ENCODE results near the gene RSPH6A.

Gene RSPH6A

DNA sequence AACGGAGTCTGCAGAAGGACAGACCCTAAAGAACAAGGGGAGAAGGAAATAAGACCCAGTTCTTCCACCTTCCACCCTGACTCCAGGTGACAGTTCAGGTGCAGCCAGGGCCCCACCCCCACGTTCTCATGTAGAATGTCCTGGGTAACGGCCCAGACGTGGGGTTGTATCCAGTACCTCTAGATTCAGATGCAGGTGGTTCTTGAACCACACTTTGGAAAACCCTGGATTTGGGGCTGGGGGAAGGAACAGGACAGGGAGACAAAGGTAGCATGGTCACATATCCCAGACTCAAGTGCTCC lies 35.0 kb downstream of the RSPH6A start:
- peaks cover 4% of the 10 kb centered on the region for H3K4me1 ChIP-seq (ENCODE audit: control insufficient read depth, low read depth, low read length)
- no peak overlapping the region for H3K23ac ChIP-seq (ENCODE audit: low read length)
- H4K5ac ChIP-seq (ENCODE audit: low read length): no peak overlapping the region
- no peak overlapping the region for H3K4me3 ChIP-seq (ENCODE audit: low read length)
- no peaks in the 10 kb centered on the region for H3K79me1 ChIP-seq (ENCODE audit: low read length)
- no peak overlapping the region for H2AK5ac ChIP-seq (ENCODE audit: low read length)
- no peak overlapping the region for H2BK5ac ChIP-seq (ENCODE audit: low read length)
- H3K79me2 ChIP-seq (ENCODE audit: control insufficient read depth, insufficient read depth, low read length): no peaks in the 10 kb centered on the region
- DNase-seq: no peak
- H2BK15ac ChIP-seq (replicated peaks; ENCODE audit: low read depth): no peak overlapping the region
- peak overlapping the region; percentile 63 for H3K9ac ChIP-seq (ENCODE audit: low read length)
- peak overlapping the region; percentile 59 for H3K56ac ChIP-seq (ENCODE audit: low read length)
- H3K4me2 ChIP-seq (ENCODE audit: low read length): no peak overlapping the region
- no peak overlapping the region for H3K18ac ChIP-seq (ENCODE audit: low read length)
- no peaks in the 10 kb centered on the region for H3K27me3 ChIP-seq (ENCODE audit: insufficient read depth, low read length, poor library complexity)
- no peak overlapping the region for H2BK120ac ChIP-seq (ENCODE audit: low read depth, low read length)
- H3K4ac ChIP-seq (ENCODE audit: low read depth, low read length): no peak overlapping the region
- H3K36me3 ChIP-seq (ENCODE audit: control insufficient read depth, insufficient read depth, low read length): no peaks in the 10 kb centered on the region
- no CpG with 5 or more reads among the region's 4 CpGs for WGBS (ENCODE audit: extremely low coverage, insufficient coverage, low lambda C conversion rate)
- H3K27ac ChIP-seq (ENCODE audit: low read depth, low read length): no peak overlapping the region
- no peak overlapping the region for H4K8ac ChIP-seq (ENCODE audit: low read depth, low read length)

DNA sequence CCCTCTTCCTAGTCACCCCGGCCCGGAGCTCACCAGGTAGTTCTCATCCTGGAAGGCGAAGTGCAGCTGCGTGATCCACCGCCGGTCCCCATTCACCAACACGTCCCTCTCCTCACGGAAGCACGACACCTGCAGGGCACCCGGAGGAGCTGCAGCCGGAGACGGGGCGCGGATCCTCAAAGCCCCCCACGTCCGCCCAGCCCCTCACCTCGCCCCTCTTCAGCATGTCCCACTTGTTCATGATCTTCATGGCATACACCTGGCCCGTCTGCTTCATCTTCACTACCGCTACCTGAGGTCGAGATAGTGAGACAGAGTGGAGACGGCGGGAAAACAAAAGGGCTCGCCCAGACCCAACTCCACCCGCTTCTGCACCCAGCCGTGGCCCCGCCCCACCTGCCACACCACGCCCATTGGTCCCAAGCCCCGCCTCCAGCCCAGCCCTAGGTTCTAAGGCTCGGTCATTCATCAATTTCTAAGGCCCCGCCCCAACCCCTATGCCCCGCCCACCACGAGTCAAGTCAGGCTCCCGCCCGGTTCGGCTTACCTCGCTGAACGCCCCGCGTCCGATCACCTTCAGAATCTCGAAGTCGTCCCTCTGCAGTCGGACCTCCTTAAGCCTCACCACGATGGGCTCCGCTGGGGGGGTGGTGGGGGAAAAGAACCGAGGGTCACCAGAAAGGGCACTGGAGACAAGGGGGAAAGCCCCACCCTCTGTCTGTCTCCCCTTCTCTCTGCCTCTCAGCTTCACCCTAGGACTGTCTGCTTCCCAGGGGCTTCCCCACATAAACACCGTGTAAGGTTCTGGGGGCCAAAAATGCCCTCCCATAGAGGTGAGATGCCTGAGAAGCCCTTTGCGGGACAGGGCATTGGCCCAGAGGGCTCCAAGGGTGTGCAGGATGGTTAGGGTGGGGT lies 35.6 kb downstream of the RSPH6A start:
- no peak overlapping the region for H3K4ac ChIP-seq (ENCODE audit: low read depth, low read length)
- no CpG with 5 or more reads among the region's 48 CpGs for WGBS (ENCODE audit: extremely low coverage, insufficient coverage, low lambda C conversion rate)

DNA sequence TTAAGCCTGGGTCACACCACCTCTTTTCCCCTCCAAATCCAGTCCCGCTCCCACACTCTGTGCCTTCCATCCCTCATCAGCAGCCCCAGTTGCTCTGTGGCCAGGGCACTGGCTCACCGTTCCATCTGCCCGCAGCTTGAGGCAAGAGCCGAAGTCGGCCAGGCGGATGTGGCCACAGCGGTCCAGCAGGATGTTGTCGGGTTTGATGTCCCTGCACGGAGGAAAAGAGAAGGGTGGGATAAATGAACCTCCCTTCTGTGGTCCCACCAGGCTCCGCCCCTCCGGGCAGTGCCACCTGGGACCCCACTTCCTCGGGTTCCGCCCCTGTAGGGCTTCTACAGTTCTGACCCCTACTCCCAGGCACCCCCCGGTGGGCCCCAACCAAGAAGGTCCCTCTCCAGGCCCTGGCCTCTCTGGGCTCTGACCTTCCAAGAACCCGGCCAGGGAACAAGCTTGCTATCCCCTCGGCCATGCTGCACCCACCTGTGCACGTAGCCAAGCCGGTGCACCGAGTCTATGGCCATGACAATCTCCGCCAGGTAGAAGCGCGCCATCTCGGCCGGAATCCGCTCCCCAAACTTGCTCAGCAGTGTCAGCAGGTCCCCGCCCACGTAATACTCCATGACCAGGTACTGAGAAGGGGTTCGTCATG lies 37.0 kb downstream of the RSPH6A start:
- Histone ChIP-seq H4K5ac (ENCODE audit: low read length) (no peak overlapping the region), H2BK15ac (replicated peaks; ENCODE audit: low read depth) (no peak overlapping the region), H3K9ac (ENCODE audit: low read length) (no peak overlapping the region), H3K4me1 (ENCODE audit: control insufficient read depth, low read depth, low read length) (peaks cover 4% of the 10 kb centered on the region), H2AK5ac (ENCODE audit: low read length) (no peak overlapping the region), H3K79me2 (ENCODE audit: control insufficient read depth, insufficient read depth, low read length) (no peaks in the 10 kb centered on the region), H3K36me3 (ENCODE audit: control insufficient read depth, insufficient read depth, low read length) (no peaks in the 10 kb centered on the region), H3K27me3 (ENCODE audit: insufficient read depth, low read length, poor library complexity) (no peaks in the 10 kb centered on the region), H3K4me2 (ENCODE audit: low read length) (no peak overlapping the region), H3K18ac (ENCODE audit: low read length) (no peak overlapping the region), H4K8ac (ENCODE audit: low read depth, low read length) (no peak overlapping the region), H3K79me1 (ENCODE audit: low read length) (no peaks in the 10 kb centered on the region), H3K23ac (ENCODE audit: low read length) (no peak overlapping the region), H3K4me3 (ENCODE audit: low read length) (no peak overlapping the region), H2BK120ac (ENCODE audit: low read depth, low read length) (no peak overlapping the region), H3K27ac (ENCODE audit: low read depth, low read length) (no peak overlapping the region), H2BK5ac (ENCODE audit: low read length) (no peak overlapping the region), H3K56ac (ENCODE audit: low read length) (no peak overlapping the region), H3K4ac (ENCODE audit: low read depth, low read length) (no peak overlapping the region)
- DNase-seq: no peak
- no CpG with 5 or more reads among the region's 28 CpGs for WGBS (ENCODE audit: extremely low coverage, insufficient coverage, low lambda C conversion rate)

More for the DNA sequence above, 35.6 kb downstream of the RSPH6A start:
- peak overlapping the region; percentile 59 for H3K56ac ChIP-seq (ENCODE audit: low read length)
- no peak overlapping the region for H4K8ac ChIP-seq (ENCODE audit: low read depth, low read length)
- no peak overlapping the region for H2AK5ac ChIP-seq (ENCODE audit: low read length)
- H2BK15ac ChIP-seq (replicated peaks; ENCODE audit: low read depth): no peak overlapping the region
- peak overlapping the region; percentile 63 for H3K9ac ChIP-seq (ENCODE audit: low read length)
- no peak overlapping the region for H3K23ac ChIP-seq (ENCODE audit: low read length)
- no peak overlapping the region for H3K27ac ChIP-seq (ENCODE audit: low read depth, low read length)
- H3K79me1 ChIP-seq (ENCODE audit: low read length): no peaks in the 10 kb centered on the region
- H3K4me1 ChIP-seq (ENCODE audit: control insufficient read depth, low read depth, low read length): peaks cover 4% of the 10 kb centered on the region
- H2BK5ac ChIP-seq (ENCODE audit: low read length): no peak overlapping the region
- H2BK120ac ChIP-seq (ENCODE audit: low read depth, low read length): no peak overlapping the region
- H3K4me3 ChIP-seq (ENCODE audit: low read length): no peak overlapping the region
- H3K36me3 ChIP-seq (ENCODE audit: control insufficient read depth, insufficient read depth, low read length): no peaks in the 10 kb centered on the region
- H3K4me2 ChIP-seq (ENCODE audit: low read length): peak overlapping the region; percentile 60
- DNase-seq: peak; percentile 95
- H3K18ac ChIP-seq (ENCODE audit: low read length): no peak overlapping the region
- H3K27me3 ChIP-seq (ENCODE audit: insufficient read depth, low read length, poor library complexity): no peaks in the 10 kb centered on the region
- H3K79me2 ChIP-seq (ENCODE audit: control insufficient read depth, insufficient read depth, low read length): no peaks in the 10 kb centered on the region
- no peak overlapping the region for H4K5ac ChIP-seq (ENCODE audit: low read length)

DNA sequence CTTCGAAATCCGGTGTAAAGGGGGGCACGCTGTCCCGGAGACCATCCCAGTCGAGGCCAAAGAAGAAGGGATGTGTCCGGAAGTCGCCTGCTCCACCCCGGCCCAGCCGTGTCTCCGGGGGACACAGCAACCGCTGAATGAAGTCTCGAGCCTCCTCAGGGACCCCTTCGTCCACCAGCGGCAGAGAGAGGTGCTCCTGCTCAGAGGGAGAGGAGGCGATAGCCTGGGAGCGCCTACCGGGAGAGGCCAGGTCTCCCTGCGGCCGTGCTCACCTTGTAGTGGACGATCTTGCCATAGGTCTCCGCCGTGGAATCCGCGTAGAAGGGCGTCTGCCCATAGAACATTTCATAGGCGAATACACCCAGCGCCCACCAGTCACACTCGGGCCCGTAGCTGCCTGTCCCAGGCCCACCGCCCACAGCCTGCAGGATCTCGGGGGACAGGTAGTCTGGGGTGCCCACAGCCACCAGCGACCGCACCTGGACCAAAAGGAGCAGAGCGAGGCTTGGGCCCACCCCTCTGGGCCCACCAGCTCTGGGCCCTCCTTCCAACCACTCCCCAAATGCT lies 37.6 kb downstream of the RSPH6A start:
- Histone ChIP-seq H2BK5ac (ENCODE audit: low read length) (no peak overlapping the region), H2BK15ac (replicated peaks; ENCODE audit: low read depth) (no peak overlapping the region), H3K4me1 (ENCODE audit: control insufficient read depth, low read depth, low read length) (peaks cover 4% of the 10 kb centered on the region), H3K79me2 (ENCODE audit: control insufficient read depth, insufficient read depth, low read length) (no peaks in the 10 kb centered on the region), H3K4me3 (ENCODE audit: low read length) (no peak overlapping the region), H4K8ac (ENCODE audit: low read depth, low read length) (no peak overlapping the region), H3K4me2 (ENCODE audit: low read length) (no peak overlapping the region), H4K5ac (ENCODE audit: low read length) (no peak overlapping the region), H3K4ac (ENCODE audit: low read depth, low read length) (no peak overlapping the region), H2AK5ac (ENCODE audit: low read length) (no peak overlapping the region), H3K79me1 (ENCODE audit: low read length) (no peaks in the 10 kb centered on the region), H3K9ac (ENCODE audit: low read length) (no peak overlapping the region), H3K18ac (ENCODE audit: low read length) (no peak overlapping the region), H3K36me3 (ENCODE audit: control insufficient read depth, insufficient read depth, low read length) (no peaks in the 10 kb centered on the region), H3K27ac (ENCODE audit: low read depth, low read length) (no peak overlapping the region), H3K23ac (ENCODE audit: low read length) (no peak overlapping the region), H3K56ac (ENCODE audit: low read length) (no peak overlapping the region), H3K27me3 (ENCODE audit: insufficient read depth, low read length, poor library complexity) (no peaks in the 10 kb centered on the region), H2BK120ac (ENCODE audit: low read depth, low read length) (no peak overlapping the region)
- WGBS (ENCODE audit: extremely low coverage, insufficient coverage, low lambda C conversion rate): no CpG with 5 or more reads among the region's 34 CpGs
- DNase-seq: no peak

DNA sequence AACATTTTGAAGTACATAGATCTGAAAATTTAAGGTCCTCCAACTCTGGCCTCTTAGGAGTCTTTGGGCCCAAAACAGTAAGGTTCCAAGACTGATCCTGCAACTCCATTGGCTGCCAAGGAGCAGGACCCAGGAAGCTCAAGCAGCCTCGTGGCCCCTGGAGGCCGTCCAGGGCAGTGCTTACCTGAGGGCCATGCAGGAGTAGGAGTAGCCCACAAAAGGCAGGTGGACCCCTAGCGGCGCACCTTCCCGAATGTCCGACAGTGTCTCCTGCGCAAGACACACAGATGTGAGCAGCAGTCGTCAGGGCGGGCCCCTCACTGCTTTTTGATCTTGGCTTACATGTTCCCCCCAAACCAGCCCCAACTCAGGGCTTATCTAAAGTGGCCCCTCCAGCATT lies 40.3 kb downstream of the RSPH6A start:
- WGBS (ENCODE audit: extremely low coverage, insufficient coverage, low lambda C conversion rate): no CpG with 5 or more reads among the region's 9 CpGs

More for the DNA sequence above, 40.3 kb downstream of the RSPH6A start:
- no peak overlapping the region for H4K5ac ChIP-seq (ENCODE audit: low read length)
- H3K9ac ChIP-seq (ENCODE audit: low read length): no peak overlapping the region
- no peak overlapping the region for H2BK15ac ChIP-seq (replicated peaks; ENCODE audit: low read depth)
- H3K4ac ChIP-seq (ENCODE audit: low read depth, low read length): no peak overlapping the region
- no peaks in the 10 kb centered on the region for H3K79me2 ChIP-seq (ENCODE audit: control insufficient read depth, insufficient read depth, low read length)
- no peaks in the 10 kb centered on the region for H3K79me1 ChIP-seq (ENCODE audit: low read length)
- H3K4me1 ChIP-seq (ENCODE audit: control insufficient read depth, low read depth, low read length): peaks cover 1% of the 10 kb centered on the region
- H3K4me3 ChIP-seq (ENCODE audit: low read length): no peak overlapping the region
- no peaks in the 10 kb centered on the region for H3K27me3 ChIP-seq (ENCODE audit: insufficient read depth, low read length, poor library complexity)
- DNase-seq: peak; percentile 83
- H3K18ac ChIP-seq (ENCODE audit: low read length): no peak overlapping the region
- no peak overlapping the region for H3K56ac ChIP-seq (ENCODE audit: low read length)
- no peak overlapping the region for H4K8ac ChIP-seq (ENCODE audit: low read depth, low read length)
- H2BK120ac ChIP-seq (ENCODE audit: low read depth, low read length): no peak overlapping the region
- no peaks in the 10 kb centered on the region for H3K36me3 ChIP-seq (ENCODE audit: control insufficient read depth, insufficient read depth, low read length)
- no peak overlapping the region for H2BK5ac ChIP-seq (ENCODE audit: low read length)
- H3K4me2 ChIP-seq (ENCODE audit: low read length): no peak overlapping the region
- H2AK5ac ChIP-seq (ENCODE audit: low read length): no peak overlapping the region
- no peak overlapping the region for H3K23ac ChIP-seq (ENCODE audit: low read length)
- no peak overlapping the region for H3K27ac ChIP-seq (ENCODE audit: low read depth, low read length)

Measured in mesendoderm (in vitro differentiated cells).